ENCODE measurements around the gene DPP7.

DPP7 gene

DNA sequence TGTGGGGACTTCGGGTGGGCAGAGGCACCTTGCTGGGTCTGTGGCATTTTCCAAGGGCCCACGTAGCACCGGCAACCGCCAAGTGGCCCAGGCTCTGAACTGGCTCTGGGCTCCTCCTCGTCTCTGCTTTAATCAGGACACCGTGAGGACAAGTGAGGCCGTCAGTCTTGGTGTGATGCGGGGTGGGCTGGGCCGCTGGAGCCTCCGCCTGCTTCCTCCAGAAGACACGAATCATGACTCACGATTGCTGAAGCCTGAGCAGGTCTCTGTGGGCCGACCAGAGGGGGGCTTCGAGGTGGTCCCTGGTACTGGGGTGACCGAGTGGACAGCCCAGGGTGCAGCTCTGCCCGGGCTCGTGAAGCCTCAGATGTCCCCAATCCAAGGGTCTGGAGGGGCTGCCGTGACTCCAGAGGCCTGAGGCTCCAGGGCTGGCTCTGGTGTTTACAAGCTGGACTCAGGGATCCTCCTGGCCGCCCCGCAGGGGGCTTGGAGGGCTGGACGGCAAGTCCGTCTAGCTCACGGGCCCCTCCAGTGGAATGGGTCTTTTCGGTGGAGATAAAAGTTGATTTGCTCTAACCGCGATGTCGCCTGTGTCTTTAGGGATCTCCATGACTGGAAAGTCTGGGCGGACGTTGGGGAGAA is 5.8 kb downstream of the DPP7 start:
- Histone ChIP-seq H3K4me1 (ENCODE audit: insufficient read depth, low read length, poor library complexity, severe bottlenecking) (no peaks in the 10 kb centered on the region), H4K20me1 (ENCODE audit: insufficient read depth, low read length, poor library complexity, severe bottlenecking) (no peaks in the 10 kb centered on the region), H3K9me3 (ENCODE audit: insufficient read depth, low read depth, low read length) (no peaks in the 10 kb centered on the region)

DNA sequence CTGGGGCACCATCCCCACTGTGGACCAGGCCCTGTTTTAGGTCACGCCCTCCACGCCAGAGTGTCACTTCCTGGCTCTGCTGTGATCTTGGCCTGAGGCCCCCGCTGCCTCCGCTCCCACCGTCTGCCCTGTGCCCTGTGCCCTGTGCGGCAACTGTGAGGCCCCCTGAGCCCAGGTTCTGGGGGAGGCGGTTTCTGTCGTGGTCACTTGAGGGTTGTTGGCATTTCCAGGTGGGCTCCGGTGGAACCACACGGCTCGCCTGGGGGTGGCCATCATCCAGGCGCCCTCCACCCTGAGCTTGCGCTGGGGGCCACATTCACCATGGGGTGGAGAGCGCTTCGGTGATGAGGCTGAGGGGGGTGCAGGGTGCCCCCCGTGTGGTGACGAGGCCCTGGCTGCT is 6.6 kb downstream of the DPP7 start:
- no peaks in the 10 kb centered on the region for H3K4me1 ChIP-seq (ENCODE audit: insufficient read depth, low read length, poor library complexity, severe bottlenecking)
- H2AFZ ChIP-seq (ENCODE audit: low read length) = no peak overlapping the region
- H3K9me2 ChIP-seq (replicated peaks; ENCODE audit: low read depth, low read length) = no peaks in the 10 kb centered on the region
- no peak overlapping the region for H3K4me2 ChIP-seq (ENCODE audit: low read depth, low read length, poor library complexity, severe bottlenecking)
- H3K79me2 ChIP-seq (ENCODE audit: insufficient read depth, low read length) = no peaks in the 10 kb centered on the region
- no peaks in the 10 kb centered on the region for H4K20me1 ChIP-seq (ENCODE audit: insufficient read depth, low read length, poor library complexity, severe bottlenecking)
- H3K9me3 ChIP-seq (ENCODE audit: insufficient read depth, low read depth, low read length) = no peaks in the 10 kb centered on the region
- H3K36me3 ChIP-seq (ENCODE audit: insufficient read depth, low read length) = peaks cover 55% of the 10 kb centered on the region; the same call in 1 of the 2 replicates
- H3K9ac ChIP-seq (ENCODE audit: low read depth, low read length, poor library complexity, severe bottlenecking) = no peak overlapping the region
- H3F3A ChIP-seq (ENCODE audit: low read depth) = no peaks in the 10 kb centered on the region
- no peak overlapping the region for H3K4me3 ChIP-seq (ENCODE audit: low read length, poor library complexity, severe bottlenecking)
- H3K27me3 ChIP-seq (ENCODE audit: insufficient read depth, low read length, poor library complexity, severe bottlenecking) = no peaks in the 10 kb centered on the region
- TF ChIP-seq EZH2phosphoT487 (IDR thresholded peaks at IDR 0.05; ENCODE audit: borderline replicate concordance) = no peak
- TF ChIP-seq CTCF (conservative IDR thresholded peaks at IDR 0.05; ENCODE audit: low read length) = no peak

More for the DNA sequence above, 5.8 kb downstream of the DPP7 start:
- Histone ChIP-seq H3K36me3 (ENCODE audit: insufficient read depth, low read length) (peaks cover 48% of the 10 kb centered on the region; the same call in 1 of the 2 replicates), H3K79me2 (ENCODE audit: insufficient read depth, low read length) (no peaks in the 10 kb centered on the region), H3K4me2 (ENCODE audit: low read depth, low read length, poor library complexity, severe bottlenecking) (no peak overlapping the region), H2AFZ (ENCODE audit: low read length) (no peak overlapping the region), H3K4me3 (ENCODE audit: low read length, poor library complexity, severe bottlenecking) (no peak overlapping the region), H3K9ac (ENCODE audit: low read depth, low read length, poor library complexity, severe bottlenecking) (no peak overlapping the region), H3F3A (ENCODE audit: low read depth) (no peaks in the 10 kb centered on the region), H3K9me2 (replicated peaks; ENCODE audit: low read depth, low read length) (no peaks in the 10 kb centered on the region), H3K27me3 (ENCODE audit: insufficient read depth, low read length, poor library complexity, severe bottlenecking) (no peaks in the 10 kb centered on the region)
- no peak for TF ChIP-seq EZH2phosphoT487 (IDR thresholded peaks at IDR 0.05; ENCODE audit: borderline replicate concordance)
- no peak for TF ChIP-seq CTCF (conservative IDR thresholded peaks at IDR 0.05; ENCODE audit: low read length)

GRCh38 chr9:137107312-137107921 is 7.1 kb downstream of the DPP7 start:
- H3K9ac ChIP-seq (ENCODE audit: low read depth, low read length, poor library complexity, severe bottlenecking) = no peak overlapping the region
- H3K79me2 ChIP-seq (ENCODE audit: insufficient read depth, low read length) = no peaks in the 10 kb centered on the region
- H2AFZ ChIP-seq (ENCODE audit: low read length) = no peak overlapping the region
- H3K9me2 ChIP-seq (replicated peaks; ENCODE audit: low read depth, low read length) = no peaks in the 10 kb centered on the region
- H3K4me1 ChIP-seq (ENCODE audit: insufficient read depth, low read length, poor library complexity, severe bottlenecking) = no peaks in the 10 kb centered on the region
- no peaks in the 10 kb centered on the region for H4K20me1 ChIP-seq (ENCODE audit: insufficient read depth, low read length, poor library complexity, severe bottlenecking)
- no peak overlapping the region for H3K4me2 ChIP-seq (ENCODE audit: low read depth, low read length, poor library complexity, severe bottlenecking)
- peaks cover 61% of the 10 kb centered on the region; the same call in 1 of the 2 replicates for H3K36me3 ChIP-seq (ENCODE audit: insufficient read depth, low read length)
- H3F3A ChIP-seq (ENCODE audit: low read depth) = no peaks in the 10 kb centered on the region
- H3K9me3 ChIP-seq (ENCODE audit: insufficient read depth, low read depth, low read length) = no peaks in the 10 kb centered on the region
- TF ChIP-seq CTCF (conservative IDR thresholded peaks at IDR 0.05; ENCODE audit: low read length) (no peak), EZH2phosphoT487 (IDR thresholded peaks at IDR 0.05; ENCODE audit: borderline replicate concordance) (no peak)
- no peaks in the 10 kb centered on the region for H3K27me3 ChIP-seq (ENCODE audit: insufficient read depth, low read length, poor library complexity, severe bottlenecking)
- H3K4me3 ChIP-seq (ENCODE audit: low read length, poor library complexity, severe bottlenecking) = no peak overlapping the region

Measured in Loucy (cell line).